Activated CD8-positive, alpha-beta T cell treated with anti-CD3 and anti-CD28 coated beads for 36 hours (primary cell): ENCODE data around the gene GATD1. TPM values are rescaled to one million over a fixed set of nuclear protein-coding genes. Genes with fewer than 3 reads are reported as not detected.

ENCODE experiments used
- ATAC-seq: fragments of 200-7000 bp; cut with Tn5 transposase; one replicate; pipeline ENCODE4 v1.10.0; 2021; ENCODE audit warnings: mild to moderate bottlenecking, moderate library complexity
- CTCF ChIA-PET: fragments of 350-600 bp; sonication (Branson Sonifier 250); formaldehyde crosslinking; loops from one replicate; lab custom pipeline; 2021; ENCODE audit warnings: antibody characterized with exemption; lab: Charles Lee
- POLR2A ChIA-PET: fragments of 350-600 bp; sonication (Branson Sonifier 250); formaldehyde crosslinking; loops from one replicate; lab custom pipeline; 2021; ENCODE audit warnings: antibody characterized with exemption; lab: Charles Lee
- DNase-seq: peaks from one replicate; pipeline ENCODE4 v3.0.0-alpha.2; 2020
- H3K27ac Mint-ChIP-seq: one replicate; pipeline ENCODE4 v1.8.0; 2021; ENCODE audit warnings: mild to moderate bottlenecking, mixed read lengths
- H3K27me3 Mint-ChIP-seq: one replicate; pipeline ENCODE4 v1.8.0; 2021; ENCODE audit warnings: mixed read lengths
- H3K36me3 Mint-ChIP-seq: one replicate; pipeline ENCODE4 v1.8.0; 2021; ENCODE audit warnings: low read depth, mixed read lengths
- H3K4me1 Mint-ChIP-seq: one replicate; pipeline ENCODE4 v1.8.0; 2021; ENCODE audit warnings: low read depth, mixed read lengths
- H3K4me3 Mint-ChIP-seq: one replicate; pipeline ENCODE4 v1.8.0; 2021; ENCODE audit warnings: mild to moderate bottlenecking, moderate library complexity, mixed read lengths
- H3K9me3 Mint-ChIP-seq: one replicate; pipeline ENCODE4 v1.8.0; 2021; ENCODE audit warnings: mixed read lengths
- CTCF ChIP-seq: fragments of 200-600 bp; IDR thresholded peaks from one replicate; pipeline ENCODE4 v1.8.0; 2022; ENCODE audit warnings: antibody characterized with exemption, mild to moderate bottlenecking
- intact Hi-C: fragments of 100-400 bp; cut with micrococcal nuclease; formaldehyde crosslinking; loops from one replicate; pipeline ENCODE4 v1.10.0; 2022
- total RNA-seq, 2 experiments: library from RNA; stranded (reverse); gene quantifications; one replicate each; pipeline ENCODE4 v1.2.3, GENCODE V29; 2021

The GATD1 gene
- total RNA-seq, 2 experiments from 2014 or later, result 45.8 to 48.8 TPM

- Mint-ChIP-seq H3K36me3 (peaks cover 28% of the 10 kb centered on the region), H3K4me1 (peaks cover 14% of the 10 kb centered on the region), H3K9me3 (no peaks in the 10 kb centered on the region), H3K4me3 (no peak overlapping the region), H3K27ac (no peak overlapping the region), H3K27me3 (no peaks in the 10 kb centered on the region)
- DNase-seq, result no peak
- ATAC-seq, result no peak
- intact Hi-C loops, result no loop called here
- TF ChIP-seq CTCF, result no peak
- POLR2A ChIA-PET, result interaction anchor here (0.6 to 1.8 kb wide), 5 partner anchors 13 to 41 kb away, joined by 3 to 7 read pairs (median 4); no protein-coding TSS in a partner anchor
- CTCF ChIA-PET, result interaction anchor here (1.2 kb wide), 1 partner anchor 22 kb away, joined by 3 read pairs; no protein-coding TSS in a partner anchor
These were observed 14.2 kb downstream of the GATD1 start for GRCh38 chr11:763073-763463.

GRCh38 chr11:762421-763072 is 14.7 kb downstream of the GATD1 start:
- TF ChIP-seq CTCF, result no peak
- no peak overlapping the region for H3K4me3 Mint-ChIP-seq
- peaks cover 14% of the 10 kb centered on the region for H3K4me1 Mint-ChIP-seq
- peak; percentile 33 for DNase-seq
- POLR2A ChIA-PET, result interaction anchor here (0.6 to 1.5 kb wide), 4 partner anchors 16 to 41 kb away, joined by 3 to 4 read pairs (median 4); no protein-coding TSS in a partner anchor
- CTCF ChIA-PET, result interaction anchor here (1.2 kb wide), 1 partner anchor 21 kb away, joined by 3 read pairs; no protein-coding TSS in a partner anchor
- H3K36me3 Mint-ChIP-seq, result peaks cover 30% of the 10 kb centered on the region
- H3K27me3 Mint-ChIP-seq, result no peaks in the 10 kb centered on the region
- no peaks in the 10 kb centered on the region for H3K9me3 Mint-ChIP-seq
- H3K27ac Mint-ChIP-seq, result no peak overlapping the region
- ATAC-seq, result peak; percentile 45
- intact Hi-C loops, result no loop called here

GRCh38 chr11:761526-762108 is 15.7 kb downstream of the GATD1 start:
- intact Hi-C loops, result no loop called here
- ATAC-seq (no peak), DNase-seq (no peak)
- peaks cover 12% of the 10 kb centered on the region for H3K4me1 Mint-ChIP-seq
- no peaks in the 10 kb centered on the region for H3K9me3 Mint-ChIP-seq
- ChIA-PET CTCF (no interaction called here), POLR2A (interaction anchor here (0.6 to 1.1 kb wide), 2 partner anchors 10 to 14 kb away, joined by 3 read pairs; no protein-coding TSS in a partner anchor)
- no peak overlapping the region for H3K4me3 Mint-ChIP-seq
- H3K36me3 Mint-ChIP-seq, result peaks cover 32% of the 10 kb centered on the region
- no peaks in the 10 kb centered on the region for H3K27me3 Mint-ChIP-seq
- no peak for TF ChIP-seq CTCF
- H3K27ac Mint-ChIP-seq, result no peak overlapping the region

DNA sequence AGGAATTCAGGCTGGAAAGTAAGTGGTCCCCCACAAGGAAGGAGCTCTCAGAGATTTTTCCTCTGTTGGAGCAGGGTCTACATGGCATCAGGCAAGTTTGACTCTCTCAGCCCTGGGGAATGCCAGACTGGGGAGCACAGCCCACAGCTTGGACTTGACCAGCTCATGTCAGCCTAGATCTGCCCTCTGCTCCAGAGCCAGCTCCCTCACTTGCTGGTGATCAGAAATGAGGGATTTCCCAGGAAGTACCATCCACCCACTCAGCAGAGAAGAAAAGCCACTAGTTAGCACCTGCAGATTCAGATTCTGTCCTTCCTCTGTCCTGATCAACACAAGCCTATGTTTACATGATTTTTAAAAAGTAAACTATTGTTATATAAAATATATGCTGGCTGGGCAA is 17.1 kb downstream of the GATD1 start:
- peaks cover 8% of the 10 kb centered on the region for H3K4me1 Mint-ChIP-seq
- intact Hi-C loops, result no loop called here
- H3K27me3 Mint-ChIP-seq, result no peaks in the 10 kb centered on the region
- ATAC-seq (no peak), DNase-seq (no peak)
- H3K4me3 Mint-ChIP-seq, result no peak overlapping the region
- peak overlapping the region; percentile 69 for H3K27ac Mint-ChIP-seq
- ChIA-PET POLR2A (interaction anchor here (0.6 to 1.3 kb wide), 3 partner anchors 11 to 18 kb away, joined by 4 to 5 read pairs (median 4); no protein-coding TSS in a partner anchor), CTCF (interaction anchor here (1.2 to 1.3 kb wide), 2 partner anchors 12 to 33 kb away, joined by 3 to 4 read pairs; no protein-coding TSS in a partner anchor)
- H3K36me3 Mint-ChIP-seq, result peaks cover 28% of the 10 kb centered on the region
- H3K9me3 Mint-ChIP-seq, result no peaks in the 10 kb centered on the region
- no peak for TF ChIP-seq CTCF
